ENCODE data around the gene TRO.
A peak's percentile ranks its signal among the peaks of the same experiment; 100 is the strongest.

TRO gene

GRCh38 chrX:54920610-54921426 is at the start of gene TRO:
Gene TRO (plus strand): TSS chrX:54920824. CDS start chrX:54922247, 1,423 bp downstream.
- no peak for DNase-seq (ENCODE audit: low read depth in 3 of 3, low spot score in 1 of 3)

GRCh38 chrX:54885740-54886139 is 34.9 kb upstream of the TRO start:
- no peak for DNase-seq (ENCODE audit: low read depth in 3 of 3, low spot score in 1 of 3)

- no peak for DNase-seq (ENCODE audit: low read depth in 3 of 3, low spot score in 1 of 3)
Measured at GRCh38 chrX:54891573-54891972, 29.1 kb upstream of the TRO start.

- DNase-seq (ENCODE audit: low read depth in 3 of 3, low spot score in 1 of 3) = no peak
Measured at GRCh38 chrX:54894159-54894558, 26.5 kb upstream of the TRO start.

GRCh38 chrX:54909941-54910340 is 10.7 kb upstream of the TRO start:
- DNase-seq (ENCODE audit: low read depth in 3 of 3, low spot score in 1 of 3) = no peak

- peak; percentile 4 to 26 (median 24) for DNase-seq (ENCODE audit: low read depth in 3 of 3, low spot score in 1 of 3)
Measured at GRCh38 chrX:54921427-54922021, 900 bp downstream of the TRO start.

- DNase-seq (ENCODE audit: low read depth in 3 of 3, low spot score in 1 of 3) = no peak
Measured at GRCh38 chrX:54922547-54922946, 1.9 kb downstream of the TRO start.

- no peak for DNase-seq (ENCODE audit: low read depth in 3 of 3, low spot score in 1 of 3)
Measured at GRCh38 chrX:54923376-54923775, 2.8 kb downstream of the TRO start.

GRCh38 chrX:54926978-54927377 is 6.4 kb downstream of the TRO start:
- no peak for DNase-seq (ENCODE audit: low read depth in 3 of 3, low spot score in 1 of 3)

- no peak for DNase-seq (ENCODE audit: low read depth in 3 of 3, low spot score in 1 of 3)
Measured at GRCh38 chrX:54928876-54929275, 8.3 kb downstream of the TRO start.

GRCh38 chrX:54930291-54931049 is 9.8 kb downstream of the TRO start:
- DNase-seq (ENCODE audit: low read depth in 3 of 3, low spot score in 1 of 3) = no peak

- DNase-seq (ENCODE audit: low read depth in 3 of 3, low spot score in 1 of 3) = no peak
Measured at GRCh38 chrX:54931107-54931506, 10.5 kb downstream of the TRO start.

GRCh38 chrX:54933150-54933826 is 12.7 kb downstream of the TRO start:
- no peak for DNase-seq (ENCODE audit: low read depth in 3 of 3, low spot score in 1 of 3)

GRCh38 chrX:54934058-54934457 is 13.4 kb downstream of the TRO start:
- no peak for DNase-seq (ENCODE audit: low read depth in 3 of 3, low spot score in 1 of 3)

GRCh38 chrX:54934890-54935289 is 14.3 kb downstream of the TRO start:
- no peak for DNase-seq (ENCODE audit: low read depth in 3 of 3, low spot score in 1 of 3)

- DNase-seq (ENCODE audit: low read depth in 3 of 3, low spot score in 1 of 3) = no peak
Measured at GRCh38 chrX:54935306-54935705, 14.7 kb downstream of the TRO start.

- DNase-seq (ENCODE audit: low read depth in 3 of 3, low spot score in 1 of 3) = no peak
Measured at GRCh38 chrX:54937416-54937815, 16.8 kb downstream of the TRO start.

GRCh38 chrX:54944816-54945215 is 24.2 kb downstream of the TRO start:
- DNase-seq (ENCODE audit: low read depth in 3 of 3, low spot score in 1 of 3) = no peak

- no peak for DNase-seq (ENCODE audit: low read depth in 3 of 3, low spot score in 1 of 3)
Measured at GRCh38 chrX:54945224-54945623, 24.6 kb downstream of the TRO start.

- DNase-seq (ENCODE audit: low read depth in 3 of 3, low spot score in 1 of 3) = no peak
Measured at GRCh38 chrX:54950730-54951375, 30.2 kb downstream of the TRO start.

GRCh38 chrX:54961750-54962149 is 41.1 kb downstream of the TRO start:
- no peak for DNase-seq (ENCODE audit: low read depth in 3 of 3, low spot score in 1 of 3)
